C4-2B (cell line): ENCODE data around the gene AMIGO2.
A peak's percentile ranks its signal among the peaks of the same experiment; 100 is the strongest.
"Not testable (repeated sequence)": the region's sequence is repeated elsewhere in the genome, so short reads cannot be mapped to it uniquely, and the experiment has no call there.

Experiments used
- H3K27ac ChIP-seq: fragments of 450-650 bp; 2 replicates; pipeline ENCODE4 v1.5.1; 2017
- ZFX ChIP-seq: fragments of 450-650 bp; IDR thresholded peaks from 2 replicates; pipeline ENCODE4 v1.6.1; 2017
- TF ChIP-seq, protein P1 (sequence below): fragments of 450-650 bp; conservative IDR thresholded peaks from 2 replicates; pipeline ENCODE4 v1.5.1; 2017; ENCODE audit warnings: mild to moderate bottlenecking

Gene AMIGO2, protein sequence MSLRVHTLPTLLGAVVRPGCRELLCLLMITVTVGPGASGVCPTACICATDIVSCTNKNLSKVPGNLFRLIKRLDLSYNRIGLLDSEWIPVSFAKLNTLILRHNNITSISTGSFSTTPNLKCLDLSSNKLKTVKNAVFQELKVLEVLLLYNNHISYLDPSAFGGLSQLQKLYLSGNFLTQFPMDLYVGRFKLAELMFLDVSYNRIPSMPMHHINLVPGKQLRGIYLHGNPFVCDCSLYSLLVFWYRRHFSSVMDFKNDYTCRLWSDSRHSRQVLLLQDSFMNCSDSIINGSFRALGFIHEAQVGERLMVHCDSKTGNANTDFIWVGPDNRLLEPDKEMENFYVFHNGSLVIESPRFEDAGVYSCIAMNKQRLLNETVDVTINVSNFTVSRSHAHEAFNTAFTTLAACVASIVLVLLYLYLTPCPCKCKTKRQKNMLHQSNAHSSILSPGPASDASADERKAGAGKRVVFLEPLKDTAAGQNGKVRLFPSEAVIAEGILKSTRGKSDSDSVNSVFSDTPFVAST

DNA sequence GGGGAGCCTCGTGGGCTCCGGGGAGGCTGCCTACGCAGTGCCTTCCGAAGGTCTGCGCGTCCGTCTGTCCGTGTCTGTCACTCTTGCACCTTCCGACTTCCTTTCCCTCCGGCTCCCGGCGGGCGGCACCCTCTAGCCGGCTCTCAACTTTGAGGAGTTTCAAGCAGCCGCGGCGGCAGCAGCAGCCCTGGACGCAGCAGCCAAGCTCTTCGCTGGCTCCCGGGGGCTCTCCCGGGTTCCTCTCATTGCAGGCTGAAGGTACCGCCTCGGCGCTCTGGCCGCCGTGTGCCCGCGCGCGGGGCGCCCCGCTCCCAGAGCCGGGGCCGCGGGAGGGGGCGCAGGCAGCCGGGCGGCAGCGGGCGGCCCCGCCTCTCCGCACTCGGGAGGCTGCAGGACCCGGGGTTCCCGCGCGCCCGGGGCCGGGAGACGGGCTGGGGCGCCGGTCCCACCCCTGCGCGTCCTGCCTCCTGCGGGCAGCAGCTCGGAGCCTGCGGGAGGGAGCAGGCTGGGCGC is at the start of gene AMIGO2, which contains the start of gene PCED1B:
Gene AMIGO2 (minus strand): TSS at position 492 of the 513 bp plus-strand sequence. CDS start 957 bp downstream, outside the sequence.
Gene PCED1B (plus strand): TSS at position 154 of the 513 bp plus-strand sequence. CDS start 155,443 bp downstream, outside the sequence.
- TF ChIP-seq ZFX = no peak
- TF ChIP-seq, protein P1, sequence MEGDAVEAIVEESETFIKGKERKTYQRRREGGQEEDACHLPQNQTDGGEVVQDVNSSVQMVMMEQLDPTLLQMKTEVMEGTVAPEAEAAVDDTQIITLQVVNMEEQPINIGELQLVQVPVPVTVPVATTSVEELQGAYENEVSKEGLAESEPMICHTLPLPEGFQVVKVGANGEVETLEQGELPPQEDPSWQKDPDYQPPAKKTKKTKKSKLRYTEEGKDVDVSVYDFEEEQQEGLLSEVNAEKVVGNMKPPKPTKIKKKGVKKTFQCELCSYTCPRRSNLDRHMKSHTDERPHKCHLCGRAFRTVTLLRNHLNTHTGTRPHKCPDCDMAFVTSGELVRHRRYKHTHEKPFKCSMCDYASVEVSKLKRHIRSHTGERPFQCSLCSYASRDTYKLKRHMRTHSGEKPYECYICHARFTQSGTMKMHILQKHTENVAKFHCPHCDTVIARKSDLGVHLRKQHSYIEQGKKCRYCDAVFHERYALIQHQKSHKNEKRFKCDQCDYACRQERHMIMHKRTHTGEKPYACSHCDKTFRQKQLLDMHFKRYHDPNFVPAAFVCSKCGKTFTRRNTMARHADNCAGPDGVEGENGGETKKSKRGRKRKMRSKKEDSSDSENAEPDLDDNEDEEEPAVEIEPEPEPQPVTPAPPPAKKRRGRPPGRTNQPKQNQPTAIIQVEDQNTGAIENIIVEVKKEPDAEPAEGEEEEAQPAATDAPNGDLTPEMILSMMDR = peak; percentile 81
- H3K27ac ChIP-seq = peak within 1 kb of the TSS; percentile 23; the same call in 1 of the 2 replicates

DNA sequence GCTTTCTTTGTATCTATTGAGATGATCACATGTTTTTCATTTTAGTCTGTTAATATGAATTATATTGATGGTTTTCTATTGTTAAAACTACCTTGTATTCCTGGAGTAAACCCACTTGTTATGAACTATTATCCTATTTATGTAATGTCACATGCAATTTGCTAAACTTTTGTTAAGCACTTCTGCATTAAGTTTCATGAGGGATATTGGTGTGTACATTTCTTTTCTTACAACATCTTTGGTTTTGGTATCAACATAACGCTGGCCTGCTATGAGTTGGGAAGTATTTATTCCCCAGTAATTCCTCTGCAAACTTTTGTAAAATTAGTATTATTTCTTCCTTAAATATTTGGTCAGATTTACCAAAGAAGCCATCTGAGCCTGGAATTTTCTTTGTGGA is 46.5 kb upstream of the AMIGO2 start:
- TF ChIP-seq, protein P1 = no peak
- TF ChIP-seq ZFX = no peak
- H3K27ac ChIP-seq = no peak overlapping the region

DNA sequence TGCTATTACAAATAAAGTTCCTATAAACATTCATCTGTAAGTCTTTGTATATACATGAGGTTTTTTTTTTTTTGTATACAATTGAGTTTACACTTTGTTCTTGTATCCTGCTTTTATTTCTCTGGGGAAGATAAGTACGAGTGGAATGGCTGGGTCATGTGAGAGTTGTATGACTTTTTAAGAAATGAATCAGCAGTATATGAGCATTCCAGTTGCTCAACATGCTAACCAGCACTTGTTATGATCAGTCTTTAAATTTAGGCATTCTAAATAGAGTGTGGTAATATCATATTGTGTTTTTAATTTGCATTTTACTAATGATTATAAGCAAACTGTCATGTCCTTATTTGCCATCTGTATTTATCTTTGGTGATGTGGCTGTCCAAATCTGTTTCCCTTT is 44.7 kb upstream of the AMIGO2 start:
- no peak overlapping the region for H3K27ac ChIP-seq
- TF ChIP-seq ZFX = no peak
- TF ChIP-seq, protein P1 = no peak

DNA sequence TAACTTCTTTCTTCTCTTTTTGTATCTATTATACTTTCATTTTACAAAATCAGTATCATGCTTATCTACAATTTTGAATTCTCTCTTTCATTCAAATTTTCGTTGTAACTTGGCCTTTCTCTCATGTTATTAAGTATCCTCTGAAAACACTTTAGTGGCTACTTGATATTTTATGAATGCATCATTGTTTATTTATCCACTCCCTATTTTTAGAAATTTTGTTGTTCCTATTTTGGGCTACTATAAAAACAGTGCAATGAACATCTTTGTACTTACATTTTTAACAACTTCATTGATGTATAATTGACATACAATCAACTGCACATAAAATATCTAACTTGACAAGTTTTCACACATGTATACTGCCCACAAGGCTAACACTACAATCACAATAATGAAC is 44.0 kb upstream of the AMIGO2 start:
- no peak for TF ChIP-seq ZFX
- TF ChIP-seq, protein P1 = no peak
- no peak overlapping the region for H3K27ac ChIP-seq

DNA sequence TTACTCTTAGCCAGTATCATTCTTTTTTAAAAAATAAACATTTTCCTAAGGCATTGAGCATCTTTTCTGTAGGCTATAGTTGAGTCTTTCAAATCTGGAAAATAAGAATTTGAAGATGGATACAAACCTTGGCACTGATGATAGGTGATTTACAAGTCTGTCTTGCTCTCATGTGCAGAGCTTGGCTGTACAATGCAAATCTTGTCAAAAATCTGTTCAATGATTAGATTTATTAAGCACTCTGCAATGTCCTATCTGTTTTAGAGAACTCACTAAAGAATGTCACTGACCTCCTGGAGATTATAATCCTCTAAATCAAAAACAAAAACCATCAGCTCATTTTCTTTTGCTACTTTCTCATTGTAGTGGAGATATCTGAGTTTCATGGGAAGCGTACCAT is 42.8 kb upstream of the AMIGO2 start:
- no peak for TF ChIP-seq ZFX
- TF ChIP-seq, protein P1 = no peak
- H3K27ac ChIP-seq = no peak overlapping the region

DNA sequence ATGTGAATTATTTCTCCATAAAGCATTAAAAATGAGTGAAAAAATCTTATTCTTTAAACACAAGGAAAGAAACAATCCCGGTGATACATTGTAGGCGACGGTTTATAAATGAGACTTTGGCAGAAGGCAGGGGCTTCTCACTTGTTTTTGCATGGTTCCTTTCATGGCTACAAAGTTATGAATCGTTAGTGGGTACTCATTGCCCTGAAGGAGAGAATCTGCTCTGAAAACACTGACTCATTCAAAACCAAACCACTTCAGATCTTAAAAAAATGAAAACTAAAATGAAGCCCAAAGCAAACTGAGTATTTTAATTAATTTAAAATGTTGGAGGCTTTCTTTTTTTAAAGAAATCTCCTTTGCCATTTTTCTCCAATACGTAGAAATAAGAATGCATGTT is 41.4 kb upstream of the AMIGO2 start:
- H3K27ac ChIP-seq = no peak overlapping the region
- no peak for TF ChIP-seq ZFX
- TF ChIP-seq, protein P1 = no peak

DNA sequence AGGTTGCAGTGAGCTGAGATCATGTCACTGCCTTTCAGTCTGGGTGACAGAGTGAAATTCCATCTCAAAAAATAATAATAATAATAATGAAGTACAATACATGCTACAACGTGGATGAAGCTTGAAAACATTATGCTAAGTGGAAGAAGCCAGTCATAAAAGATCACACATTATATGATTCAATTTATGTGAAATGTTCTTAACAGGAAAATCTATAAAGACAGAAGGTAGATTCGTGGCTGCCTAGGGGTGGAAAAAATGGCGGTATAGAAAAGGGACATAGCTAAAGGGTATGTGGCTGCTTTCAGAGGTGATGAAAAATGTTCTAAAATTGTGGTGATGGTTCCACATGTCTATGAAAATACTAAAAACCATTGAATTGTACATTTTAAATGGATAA is 41.0 kb upstream of the AMIGO2 start:
- H3K27ac ChIP-seq = no peak overlapping the region

DNA sequence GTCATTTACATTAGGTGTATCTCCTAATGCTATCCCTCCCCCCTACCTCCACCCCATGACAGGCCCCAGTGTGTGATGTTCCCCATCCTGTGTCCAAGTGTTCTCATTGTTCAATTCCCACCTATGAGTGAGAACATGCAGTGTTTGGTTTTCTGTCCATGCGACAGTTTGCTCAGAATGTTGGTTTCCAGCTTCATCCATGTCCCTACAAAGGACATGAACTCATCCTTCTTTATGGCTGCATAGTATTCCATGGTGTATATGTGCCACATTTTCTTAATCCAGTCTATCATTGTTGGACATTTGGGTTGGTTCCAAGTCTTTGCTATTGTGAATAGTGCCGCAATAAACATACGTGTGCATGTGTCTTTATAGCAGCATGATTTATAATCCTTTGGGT is 37.5 kb upstream of the AMIGO2 start:
- not testable (repeated sequence) for H3K27ac ChIP-seq

More for the DNA sequence above, 41.0 kb upstream of the AMIGO2 start:
- TF ChIP-seq, protein P1 = no peak
- TF ChIP-seq ZFX = no peak
